ENCODE data around the gene AK3. TPM values are rescaled to one million over a fixed set of nuclear protein-coding genes. Genes with fewer than 3 reads are reported as not detected.

The AK3 gene
- total and polyA plus RNA-seq, 9 of the 15 experiments (the other 6 are each of a cell fraction or from before 2014, with no cell fraction given): 12.2 to 78.6 (median 41.8) TPM

- no peak for TF ChIP-seq ZNF699 (CRISPR knock-in tag; IDR thresholded peaks at IDR 0.05; ENCODE audit: insufficient replicate concordance)
- peak in 1 of 2 experiments; percentile 24; a peak in 2 of 4 replicates for TF ChIP-seq KDM1A (IDR thresholded peaks at IDR 0.05)
- peak; percentile 90 for TF ChIP-seq ZNF121 (CRISPR knock-in tag; conservative IDR thresholded peaks at IDR 0.05)
- no peak for TF ChIP-seq GATAD2A (IDR thresholded peaks at IDR 0.05)
Observed at GRCh38 chr9:4764033-4764432, 23.0 kb upstream of the AK3 start (continued).

- Histone ChIP-seq H3K9me3 (replicated peaks; ENCODE audit: control insufficient read depth, insufficient read depth, low read depth, low read length) (no peaks in the 10 kb centered on the region), H3K4me1 (replicated peaks in 1 of 2; ENCODE audit: control insufficient read depth in 2 of 2, insufficient read depth in 2 of 2, low read length in 2 of 2) (peaks cover 8 to 12% of the 10 kb centered on the region in 2 experiments; a peak in 4 of 5 replicates), H3K9me1 (ENCODE audit: control insufficient read depth, insufficient read depth, low read length) (no peaks in the 10 kb centered on the region), H3K27ac (ENCODE audit: extremely low read depth, low read depth, low read length) (peak overlapping the region; percentile 62), H3K27me3 (ENCODE audit: control insufficient read depth in 2 of 2, insufficient read depth in 2 of 2, low read length in 2 of 2) (no peaks in the 10 kb centered on the region), H4K20me1 (replicated peaks; ENCODE audit: control insufficient read depth, insufficient read depth, low read length) (no peaks in the 10 kb centered on the region), H2AFZ (ENCODE audit: low read depth, low read length) (peak overlapping the region; percentile 90), H3K79me2 (ENCODE audit: control insufficient read depth, insufficient read depth, low read length) (no peaks in the 10 kb centered on the region; the same call in 2 of the 3 replicates), H3K4me3 (peak overlapping the region; percentile 7; the same call in 1 of the 2 replicates), H3K4me2 (ENCODE audit: insufficient read depth, low read length) (peak overlapping the region; percentile 65), H3K9ac (ENCODE audit: insufficient read depth in 1 of 2, low read depth in 2 of 2, low read length in 2 of 2) (peak overlapping the region; percentile 55 to 78), H3K36me3 (ENCODE audit: control insufficient read depth, insufficient read depth, low read length) (no peaks in the 10 kb centered on the region)
- intact Hi-C loops (cut with micrococcal nuclease): loop anchor here (1.0 to 5.0 kb wide), 5 partner anchors 35 to 664 kb away; no protein-coding TSS in a partner anchor
- in situ Hi-C loops (cut with MboI): no loop called here
- peak; percentile 88 for ATAC-seq
- POLR2A ChIA-PET: interaction anchor here (0.7 to 1.5 kb wide), 5 partner anchors 9 to 161 kb away, joined by 3 to 5 read pairs (median 3); no protein-coding TSS in a partner anchor
- peak; percentile 78 for FAIRE-seq
- DNase-seq (ENCODE audit: extremely low read depth in 1 of 4, low spot score in 3 of 4): peak; percentile 58 to 81 (median 66)
- WGBS (ENCODE audit: insufficient coverage, low coverage, missing lambda C conversion rate): 4% methylated on average over 7 of the region's 14 CpGs
- BruUV-seq (replicated peaks): no TSS peak
- CTCF ChIA-PET (ENCODE audit: low intra/inter-chr PET ratio): interaction anchor here (0.6 to 1.6 kb wide), 2 partner anchors 12 to 225 kb away, joined by 3 to 5 read pairs; no protein-coding TSS in a partner anchor
- TF ChIP-seq RHOXF2B (CRISPR knock-in tag; conservative IDR thresholded peaks at IDR 0.05) (no peak), ZC3H11A (IDR thresholded peaks at IDR 0.05; ENCODE audit: low read depth, low read length) (no peak), PRDM10 (IDR thresholded peaks at IDR 0.05; ENCODE audit: partially characterized antibody) (no peak), MCM5 (IDR thresholded peaks at IDR 0.05; ENCODE audit: low read depth) (no peak), SAFB2 (IDR thresholded peaks at IDR 0.05; ENCODE audit: borderline replicate concordance, low read depth, low read length, severe bottlenecking) (no peak), ETS1 (conservative IDR thresholded peaks at IDR 0.05; ENCODE audit: control insufficient read depth, low read depth, low read length) (no peak), U2AF1 (optimal IDR thresholded peaks at IDR 0.05; ENCODE audit: low read depth, low read length) (no peak), NR1H2 (CRISPR knock-in tag; IDR thresholded peaks at IDR 0.05) (no peak), THRAP3 (IDR thresholded peaks at IDR 0.05; ENCODE audit: borderline replicate concordance) (no peak), E2F5 (CRISPR knock-in tag; IDR thresholded peaks at IDR 0.05) (no peak), MYNN (IDR thresholded peaks at IDR 0.05) (0 out of 2 replicates have a peak, but pooled peaks have one; percentile 3), MYNN (CRISPR knock-in tag; IDR thresholded peaks at IDR 0.05) (no peak)
Observed at GRCh38 chr9:4762886-4763541, 22.0 kb upstream of the AK3 start.

Data from K562 (cell line).